Trophoblast cell (in vitro differentiated cells and primary cell): ENCODE results near the gene ID2.

Source experiments
- DNase-seq, 2 donors: peaks; one replicate each; pipeline ENCODE4 v3.0.0-alpha.2; 2016
- H2AFZ ChIP-seq: 2 replicates; pipeline ENCODE4 v1.6.1; 2013; ENCODE audit warnings: low read length, moderate library complexity, mild to moderate bottlenecking; ENCODE audit not compliant: insufficient read depth, poor library complexity
- H2AK5ac ChIP-seq: 2 replicates; pipeline ENCODE4 v1.6.1; 2013; ENCODE audit warnings: mild to moderate bottlenecking, low read length
- H2BK120ac ChIP-seq: 2 replicates; pipeline ENCODE4 v1.6.1; 2013; ENCODE audit warnings: low read length, mild to moderate bottlenecking, moderate library complexity; ENCODE audit not compliant: insufficient read depth, poor library complexity
- H2BK12ac ChIP-seq: 2 replicates; pipeline ENCODE4 v1.6.1; 2013; ENCODE audit warnings: mild to moderate bottlenecking, low read length, moderate library complexity
- H2BK5ac ChIP-seq: 2 replicates; pipeline ENCODE4 v1.6.1; 2013; ENCODE audit warnings: low read length, low read depth, moderate library complexity, mild to moderate bottlenecking; ENCODE audit not compliant: poor library complexity
- H3K14ac ChIP-seq: 2 replicates; pipeline ENCODE4 v1.6.1; 2013; ENCODE audit warnings: mild to moderate bottlenecking, low read length
- H3K18ac ChIP-seq: 2 replicates; pipeline ENCODE4 v1.6.1; 2013; ENCODE audit warnings: mild to moderate bottlenecking, low read length
- H3K23ac ChIP-seq: 2 replicates; pipeline ENCODE4 v1.6.1; 2013; ENCODE audit warnings: low read length
- H3K27ac ChIP-seq: 2 replicates; pipeline ENCODE4 v1.5.1; 2013; ENCODE audit warnings: low read depth, mild to moderate bottlenecking, inconsistent platforms, low read length, moderate library complexity
- H3K27me3 ChIP-seq: 2 replicates; pipeline ENCODE4 v1.6.1; 2013; ENCODE audit warnings: inconsistent platforms, mild to moderate bottlenecking, low read length, moderate library complexity; ENCODE audit not compliant: insufficient read depth
- H3K36me3 ChIP-seq, 2 experiments: 1 replicate in 1 of 2; 2 replicates in 1 of 2; pipeline ENCODE4 v1.6.1; 2013; ENCODE audit warnings: low read length in 2 of 2, mild to moderate bottlenecking in 2 of 2, moderate library complexity in 1 of 2; ENCODE audit not compliant: insufficient read depth in 2 of 2, control insufficient read depth in 1 of 2
- H3K4ac ChIP-seq: 2 replicates; pipeline ENCODE4 v1.6.1; 2013; ENCODE audit warnings: low read depth, mild to moderate bottlenecking, low read length, moderate library complexity
- H3K4me1 ChIP-seq, 2 experiments: 1 replicate in 1 of 2; 2 replicates in 1 of 2; pipeline ENCODE4 v1.6.1; 2013; ENCODE audit warnings: low read length in 2 of 2, mild to moderate bottlenecking in 2 of 2, moderate library complexity in 1 of 2; ENCODE audit not compliant: insufficient read depth in 2 of 2, control insufficient read depth in 1 of 2
- H3K4me2 ChIP-seq: 2 replicates; pipeline ENCODE4 v1.6.1; 2013; ENCODE audit warnings: inconsistent platforms, mild to moderate bottlenecking, low read length, moderate library complexity
- H3K4me3 ChIP-seq: 2 replicates; pipeline ENCODE4 v1.5.1; 2013; ENCODE audit warnings: mild to moderate bottlenecking, low read depth, low read length, inconsistent platforms
- H3K79me1 ChIP-seq: one replicate; pipeline ENCODE4 v1.6.1; 2013; ENCODE audit warnings: low read length
- H3K79me2 ChIP-seq: 2 replicates; pipeline ENCODE4 v1.6.1; 2013; ENCODE audit warnings: low read length, mild to moderate bottlenecking; ENCODE audit not compliant: control insufficient read depth, insufficient read depth, poor library complexity
- H3K9ac ChIP-seq: 2 replicates; pipeline ENCODE4 v1.6.1; 2013; ENCODE audit warnings: mild to moderate bottlenecking, low read length
- H3K9me3 ChIP-seq: 2 replicates; pipeline ENCODE4 v1.6.1; 2013; ENCODE audit warnings: low read depth, mild to moderate bottlenecking, control low read depth, inconsistent platforms, low read length; ENCODE audit not compliant: insufficient read depth
- H4K12ac ChIP-seq: 2 replicates; pipeline ENCODE4 v1.6.1; 2013; ENCODE audit warnings: low read depth, mild to moderate bottlenecking, low read length, moderate library complexity
- H4K8ac ChIP-seq: 2 replicates; pipeline ENCODE4 v1.6.1; 2013; ENCODE audit warnings: low read depth, mild to moderate bottlenecking, low read length, moderate library complexity
- H4K91ac ChIP-seq: one replicate; pipeline ENCODE4 v1.6.1; 2013; ENCODE audit warnings: low read depth, mild to moderate bottlenecking, low read length, moderate library complexity
- WGBS: extraction: QIAGEN DNeasy Blood & Tissue Kit; methylation state at CpG from one replicate; pipeline ENCODE4 v1.1.7; 2013; ENCODE audit warnings: missing lambda C conversion rate; ENCODE audit not compliant: insufficient read length, insufficient coverage; ENCODE audit errors: extremely low coverage; 5-methylcytosine and 5-hydroxymethylcytosine counted together

The ID2 gene

DNA sequence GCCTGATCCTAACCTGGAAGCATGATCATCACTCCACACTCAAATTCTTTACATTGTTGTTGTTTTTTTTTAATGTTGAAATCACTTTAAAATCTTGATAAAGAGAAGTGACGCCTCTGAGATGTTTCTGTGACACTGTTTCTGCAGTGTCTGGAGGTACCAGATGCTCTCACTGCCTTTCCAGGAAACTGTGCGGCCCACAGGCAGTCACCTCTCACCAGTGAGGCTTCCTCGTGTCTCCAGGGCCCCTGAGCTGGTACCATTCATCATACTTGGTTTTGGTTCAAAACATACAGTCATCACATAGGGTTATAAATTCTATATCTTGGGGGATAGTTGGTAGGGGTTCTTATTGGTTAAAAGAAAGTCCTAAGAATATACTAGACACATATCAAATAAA lies 10.1 kb upstream of the ID2 start:
- Histone ChIP-seq H2AFZ (no peak overlapping the region), H3K23ac (no peak overlapping the region), H3K4ac (no peak overlapping the region), H3K27ac (no peak overlapping the region), H3K9me3 (peaks cover 6% of the 10 kb centered on the region), H2BK12ac (no peak overlapping the region), H3K14ac (no peak overlapping the region), H3K9ac (no peak overlapping the region), H3K4me2 (no peak overlapping the region), H3K4me1 (peaks cover 9 to 14% of the 10 kb centered on the region in 2 experiments), H4K12ac (no peak overlapping the region), H3K4me3 (no peak overlapping the region), H3K79me2 (peaks cover 6% of the 10 kb centered on the region), H3K79me1 (peaks cover 14% of the 10 kb centered on the region), H3K36me3 (peaks cover 2% of the 10 kb centered on the region in 2 experiments), H2BK120ac (no peak overlapping the region), H3K27me3 (no peaks in the 10 kb centered on the region), H4K8ac (no peak overlapping the region), H3K18ac (no peak overlapping the region), H4K91ac (no peak overlapping the region), H2BK5ac (no peak overlapping the region), H2AK5ac (no peak overlapping the region)
- no CpG with 5 or more reads among the region's 3 CpGs for WGBS
- DNase-seq: peak in 1 of 2 donors; percentile 18

DNA sequence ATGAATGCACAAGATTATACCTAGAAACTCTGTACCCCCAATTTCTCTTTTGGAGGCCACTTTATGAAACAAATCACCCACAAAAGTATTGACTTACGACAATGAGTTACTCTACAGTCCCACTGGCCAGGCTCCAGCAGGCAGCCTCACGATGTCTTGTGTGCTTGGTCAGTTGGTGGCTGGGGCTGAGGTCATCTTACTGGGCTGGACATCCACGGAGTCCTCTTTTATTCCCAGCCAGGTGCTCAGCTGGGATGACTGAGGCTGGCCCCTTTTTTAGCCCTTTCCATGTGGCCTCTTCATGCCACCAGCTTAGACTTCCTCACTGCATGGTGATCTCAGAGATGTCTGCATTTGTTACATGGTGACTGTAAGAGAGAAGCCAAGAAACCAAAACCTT lies 8.9 kb upstream of the ID2 start:
- H4K12ac ChIP-seq: no peak overlapping the region
- H3K4me1 ChIP-seq: peaks cover 13 to 20% of the 10 kb centered on the region in 2 experiments
- H4K91ac ChIP-seq: no peak overlapping the region
- H3K4ac ChIP-seq: no peak overlapping the region
- peaks cover 6% of the 10 kb centered on the region for H3K9me3 ChIP-seq
- no CpG with 5 or more reads among the region's 3 CpGs for WGBS
- no peak overlapping the region for H3K27ac ChIP-seq
- no peak overlapping the region for H3K4me2 ChIP-seq
- no peak overlapping the region for H3K9ac ChIP-seq
- no peak overlapping the region for H4K8ac ChIP-seq
- H3K27me3 ChIP-seq: no peaks in the 10 kb centered on the region
- no peak overlapping the region for H2AFZ ChIP-seq
- no peak overlapping the region for H2BK120ac ChIP-seq
- H2AK5ac ChIP-seq: no peak overlapping the region
- H3K36me3 ChIP-seq: peaks cover 2% of the 10 kb centered on the region in 2 experiments
- no peak overlapping the region for H2BK5ac ChIP-seq
- no peak overlapping the region for H3K4me3 ChIP-seq
- H3K18ac ChIP-seq: no peak overlapping the region
- H2BK12ac ChIP-seq: no peak overlapping the region
- DNase-seq: no peak
- H3K79me2 ChIP-seq: peaks cover 9% of the 10 kb centered on the region
- H3K79me1 ChIP-seq: peaks cover 23% of the 10 kb centered on the region
- no peak overlapping the region for H3K14ac ChIP-seq
- no peak overlapping the region for H3K23ac ChIP-seq

GRCh38 chr2:8673381-8673780 lies 8.5 kb upstream of the ID2 start:
- Histone ChIP-seq H3K36me3 (peaks cover 2% of the 10 kb centered on the region in 2 experiments), H3K18ac (no peak overlapping the region), H2BK120ac (no peak overlapping the region), H3K14ac (no peak overlapping the region), H3K4me1 (peaks cover 13 to 20% of the 10 kb centered on the region in 2 experiments), H4K8ac (no peak overlapping the region), H3K27me3 (no peaks in the 10 kb centered on the region), H3K9me3 (peaks cover 6% of the 10 kb centered on the region), H4K12ac (no peak overlapping the region), H3K4ac (no peak overlapping the region), H3K4me2 (no peak overlapping the region), H3K79me1 (peaks cover 27% of the 10 kb centered on the region), H2BK5ac (no peak overlapping the region), H3K79me2 (peaks cover 10% of the 10 kb centered on the region), H3K23ac (no peak overlapping the region), H3K4me3 (no peak overlapping the region), H4K91ac (no peak overlapping the region), H2BK12ac (no peak overlapping the region), H3K27ac (no peak overlapping the region), H2AK5ac (no peak overlapping the region), H2AFZ (no peak overlapping the region), H3K9ac (no peak overlapping the region)
- WGBS: no CpG with 5 or more reads among the region's 3 CpGs
- DNase-seq: no peak

- no peak overlapping the region for H3K18ac ChIP-seq
- no peak overlapping the region for H4K12ac ChIP-seq
- peaks cover 6% of the 10 kb centered on the region for H3K9me3 ChIP-seq
- H4K91ac ChIP-seq: no peak overlapping the region
- no peak overlapping the region for H2BK12ac ChIP-seq
- WGBS: no CpG with 5 or more reads among the region's 8 CpGs
- no peak overlapping the region for H3K14ac ChIP-seq
- H3K27me3 ChIP-seq: no peaks in the 10 kb centered on the region
- H2BK5ac ChIP-seq: no peak overlapping the region
- no peak overlapping the region for H3K27ac ChIP-seq
- peaks cover 2% of the 10 kb centered on the region in 2 experiments for H3K36me3 ChIP-seq
- H3K9ac ChIP-seq: no peak overlapping the region
- H4K8ac ChIP-seq: no peak overlapping the region
- H3K4me2 ChIP-seq: no peak overlapping the region
- H3K79me1 ChIP-seq: peaks cover 33% of the 10 kb centered on the region
- DNase-seq: no peak
- H2BK120ac ChIP-seq: no peak overlapping the region
- H2AK5ac ChIP-seq: no peak overlapping the region
- no peak overlapping the region for H3K4me3 ChIP-seq
- H3K79me2 ChIP-seq: peaks cover 12% of the 10 kb centered on the region
- no peak overlapping the region for H2AFZ ChIP-seq
- H3K23ac ChIP-seq: no peak overlapping the region
- no peak overlapping the region for H3K4ac ChIP-seq
- H3K4me1 ChIP-seq: peaks cover 13 to 16% of the 10 kb centered on the region in 2 experiments
Observed at GRCh38 chr2:8674420-8675009, 7.3 kb upstream of the ID2 start.
